ENCODE results near the gene ZHX3. TPM values are rescaled to one million over a fixed set of nuclear protein-coding genes. Genes with fewer than 3 reads are reported as not detected.
A peak's percentile ranks its signal among the peaks of the same experiment; 100 is the strongest.

ZHX3 gene
- total and polyA plus RNA-seq, 2 of the 13 experiments (the other 11 are each of a cell fraction or from before 2014, with no cell fraction given), result 8.4 to 11.7 TPM

DNA sequence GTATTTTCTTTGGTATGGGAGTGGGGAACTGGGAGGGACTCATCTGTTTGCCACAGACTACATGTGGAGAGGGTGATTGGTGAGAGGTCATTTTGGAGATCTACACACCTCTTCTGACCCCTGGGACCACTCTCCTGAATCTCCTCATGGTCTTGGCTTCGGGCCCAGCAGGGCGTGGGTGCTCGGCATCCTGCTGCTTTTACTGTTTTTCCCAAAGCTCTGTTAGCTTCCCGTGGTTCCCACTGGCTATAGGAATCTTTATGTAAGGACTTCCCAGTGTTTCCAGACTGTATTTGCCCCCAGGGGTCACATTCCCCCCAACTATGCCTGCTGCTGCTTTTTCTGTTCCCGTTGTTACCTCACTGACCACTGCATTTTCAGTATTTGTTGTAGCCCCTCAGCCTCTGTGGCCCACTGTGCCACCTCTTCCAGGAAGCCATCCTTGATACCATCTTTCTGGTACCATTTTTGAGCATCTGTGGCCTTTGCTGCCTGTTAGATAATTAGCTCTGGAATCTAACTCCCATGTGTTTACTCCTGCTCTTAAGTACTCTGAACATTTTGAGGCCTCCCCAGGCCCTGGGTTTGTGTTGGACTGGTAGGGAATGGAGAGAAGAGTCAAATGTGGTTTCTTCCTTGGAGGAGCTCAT, 165.3 kb downstream of the ZHX3 start:
- CTCF ChIA-PET (ENCODE audit: low intra/inter-chr PET ratio, low total read pairs), result no interaction called here
- 81% methylated on average over 5 of the region's 5 CpGs for WGBS (ENCODE audit: low lambda C conversion rate)
- Histone ChIP-seq H3K79me2 (ENCODE audit: insufficient read depth, low read length) (peaks cover 98% of the 10 kb centered on the region), H3K9ac (ENCODE audit: insufficient read depth, low read depth, low read length) (no peak overlapping the region), H3K27ac (ENCODE audit: extremely low read length, insufficient read depth, low read length) (no peak overlapping the region), H4K20me1 (ENCODE audit: insufficient read depth, low read length) (peaks cover 87% of the 10 kb centered on the region), H3K9me3 (ENCODE audit: low read length) (no peaks in the 10 kb centered on the region), H3K36me3 (replicated peaks in 1 of 2; ENCODE audit: control insufficient read depth in 1 of 2, insufficient read depth in 2 of 2, low read length in 2 of 2) (peaks cover 4 to 29% of the 10 kb centered on the region in 2 experiments; a peak in 4 of 5 replicates), H3K27me3 (ENCODE audit: control insufficient read depth in 1 of 2, insufficient read depth in 2 of 2, low read length in 2 of 2) (no peaks in the 10 kb centered on the region), H3K4me1 (ENCODE audit: insufficient read depth, low read length) (peaks cover 82% of the 10 kb centered on the region), H2AFZ (ENCODE audit: low read length) (no peak overlapping the region), H3K4me2 (ENCODE audit: low read depth, low read length) (no peak overlapping the region), H3K4me3 (replicated peaks in 1 of 3; ENCODE audit: insufficient read depth in 1 of 3, low read depth in 2 of 3, low read length in 3 of 3) (no peak overlapping the region)
- no peak for ATAC-seq
- POLR2A ChIA-PET, result interaction anchor here (1.1 kb wide), 1 partner anchor 247 kb away, joined by 3 read pairs; no protein-coding TSS in a partner anchor
- BruUV-seq (replicated peaks), result no TSS peak
- in situ Hi-C loops (cut with HindIII; ENCODE audit: extremely low pct_ligation_motif_present, low pct_unique_long_range_greater_than_20kb) (no loop called here), intact Hi-C loops (cut with micrococcal nuclease; ENCODE audit: unreplicated experiment) (loop anchor here (2.0 kb wide), 1 partner anchor 13 kb away; no protein-coding TSS in a partner anchor)
- no peak for DNase-seq (ENCODE audit: low spot score)
- no peak for FAIRE-seq
- TF ChIP-seq ZSCAN29 (CRISPR knock-in tag; conservative IDR thresholded peaks at IDR 0.05) (no peak), KMT2A (CRISPR knock-in tag; IDR thresholded peaks at IDR 0.05) (no peak), ZNF850 (CRISPR knock-in tag; conservative IDR thresholded peaks at IDR 0.05) (no peak), ZFX (CRISPR knock-in tag; IDR thresholded peaks at IDR 0.05; ENCODE audit: low read depth) (peak; percentile 30; the same call in 1 of the 2 replicates), MTF1 (CRISPR knock-in tag; IDR thresholded peaks at IDR 0.05) (no peak), ZNF251 (CRISPR knock-in tag; IDR thresholded peaks at IDR 0.05) (no peak), FLYWCH1 (CRISPR knock-in tag; IDR thresholded peaks at IDR 0.05) (no peak), FIP1L1 (IDR thresholded peaks at IDR 0.05; ENCODE audit: borderline replicate concordance, insufficient read depth, low read depth, low read length) (no peak), EEA1 (CRISPR knock-in tag; IDR thresholded peaks at IDR 0.05; ENCODE audit: borderline replicate concordance) (no peak), HNRNPL (IDR thresholded peaks at IDR 0.05; ENCODE audit: low read depth, low read length) (no peak), ZNF761 (CRISPR knock-in tag; conservative IDR thresholded peaks at IDR 0.05) (no peak), ZBTB33 (CRISPR knock-in tag; IDR thresholded peaks at IDR 0.05) (no peak), ZNF275 (CRISPR knock-in tag; IDR thresholded peaks at IDR 0.05; ENCODE audit: borderline replicate concordance) (no peak), RFX3 (CRISPR knock-in tag; IDR thresholded peaks at IDR 0.05) (no peak), ATF7 (IDR thresholded peaks at IDR 0.05) (no peak), ATF7 (CRISPR knock-in tag; IDR thresholded peaks at IDR 0.05) (no peak), ZNF232 (CRISPR knock-in tag; IDR thresholded peaks at IDR 0.05; ENCODE audit: borderline replicate concordance) (no peak), ZNF672 (CRISPR knock-in tag; IDR thresholded peaks at IDR 0.05) (no peak), ZFP36L2 (CRISPR knock-in tag; IDR thresholded peaks at IDR 0.05) (no peak)
- TF ChIP-seq, protein P1, sequence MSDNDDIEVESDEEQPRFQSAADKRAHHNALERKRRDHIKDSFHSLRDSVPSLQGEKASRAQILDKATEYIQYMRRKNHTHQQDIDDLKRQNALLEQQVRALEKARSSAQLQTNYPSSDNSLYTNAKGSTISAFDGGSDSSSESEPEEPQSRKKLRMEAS (IDR thresholded peaks at IDR 0.05), result no peak
- TF ChIP-seq, protein P2, sequence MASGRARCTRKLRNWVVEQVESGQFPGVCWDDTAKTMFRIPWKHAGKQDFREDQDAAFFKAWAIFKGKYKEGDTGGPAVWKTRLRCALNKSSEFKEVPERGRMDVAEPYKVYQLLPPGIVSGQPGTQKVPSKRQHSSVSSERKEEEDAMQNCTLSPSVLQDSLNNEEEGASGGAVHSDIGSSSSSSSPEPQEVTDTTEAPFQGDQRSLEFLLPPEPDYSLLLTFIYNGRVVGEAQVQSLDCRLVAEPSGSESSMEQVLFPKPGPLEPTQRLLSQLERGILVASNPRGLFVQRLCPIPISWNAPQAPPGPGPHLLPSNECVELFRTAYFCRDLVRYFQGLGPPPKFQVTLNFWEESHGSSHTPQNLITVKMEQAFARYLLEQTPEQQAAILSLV (CRISPR knock-in tag; IDR thresholded peaks at IDR 0.05; ENCODE audit: borderline replicate concordance), result no peak
